IMR-90 (cell line): Measurements from ENCODE around the gene ZNF579. TPM values are rescaled to one million over a fixed set of nuclear protein-coding genes. Genes with fewer than 3 reads are reported as not detected.

ENCODE experiments used
- ATAC-seq: fragments of 200-7000 bp; cut with Tn5 transposase; 2 replicates; pipeline ENCODE4 v1.9.1; 2020; ENCODE audit warnings: low read depth, mild to moderate bottlenecking, moderate library complexity
- BruUV-seq: library from RNA; stranded (reverse); fragments of 400-500 nt; replicated peaks from 2 replicates; lab custom pipeline; 2021; lab: Mats Ljungman, UMichigan
- CTCF ChIA-PET: fragments of 300-600 bp; formaldehyde crosslinking; extraction: SDS; loops from one replicate; lab custom pipeline; 2021; ENCODE audit warnings: antibody characterized with exemption; lab: Yijun Ruan, JAX
- POLR2A ChIA-PET: fragments of 300-600 bp; sonication (Branson Sonifier 250); formaldehyde crosslinking; loops from one replicate; lab custom pipeline; 2022; ENCODE audit warnings: antibody characterized with exemption; ENCODE audit not compliant: unreplicated experiment; lab: Charles Lee
- DNase-seq: peaks from one replicate; pipeline ENCODE4 v3.0.0; 2013
- H2AFZ ChIP-seq: replicated peaks from 2 replicates; pipeline ENCODE3; 2013; ENCODE audit warnings: low read length, mild to moderate bottlenecking; ENCODE audit not compliant: poor library complexity
- H2AK5ac ChIP-seq: 2 replicates; pipeline ENCODE4 v1.6.1; 2013; ENCODE audit warnings: low read depth, low read length, inconsistent platforms
- H2AK9ac ChIP-seq: replicated peaks from 2 replicates; pipeline ENCODE3; 2013; ENCODE audit warnings: mild to moderate bottlenecking, low read depth, low read length, moderate library complexity; ENCODE audit not compliant: poor library complexity
- H2BK120ac ChIP-seq: 2 replicates; pipeline ENCODE4 v1.6.1; 2013; ENCODE audit warnings: low read depth, low read length, inconsistent platforms
- H2BK15ac ChIP-seq: 3 replicates; pipeline ENCODE4 v1.6.1; 2013; ENCODE audit warnings: low read depth, low read length, inconsistent platforms
- H2BK20ac ChIP-seq: 2 replicates; pipeline ENCODE4 v1.6.1; 2013; ENCODE audit warnings: low read depth, mild to moderate bottlenecking, inconsistent platforms, low read length, moderate library complexity
- H2BK5ac ChIP-seq: 2 replicates; pipeline ENCODE4 v1.6.1; 2013; ENCODE audit warnings: mild to moderate bottlenecking, low read depth, low read length, inconsistent platforms; ENCODE audit not compliant: poor library complexity, severe bottlenecking
- H3K14ac ChIP-seq: replicated peaks from 2 replicates; pipeline ENCODE4 v1.6.1; 2013; ENCODE audit warnings: low read depth, low read length, inconsistent platforms
- H3K18ac ChIP-seq: 2 replicates; pipeline ENCODE4 v1.6.1; 2013; ENCODE audit warnings: low read depth, low read length, control low read depth
- H3K23ac ChIP-seq: 2 replicates; pipeline ENCODE4 v1.6.1; 2013; ENCODE audit warnings: low read depth, low read length, inconsistent platforms
- H3K27ac ChIP-seq: 2 replicates; pipeline ENCODE4 v1.5.1; 2013; ENCODE audit warnings: mild to moderate bottlenecking, control low read depth, low read length; ENCODE audit not compliant: insufficient read depth
- H3K27me3 ChIP-seq: 2 replicates; pipeline ENCODE4 v1.6.1; 2013; ENCODE audit warnings: low read length; ENCODE audit not compliant: control insufficient read depth, insufficient read depth
- H3K36me3 ChIP-seq: 2 replicates; pipeline ENCODE4 v1.6.1; 2013; ENCODE audit warnings: low read length, mixed read lengths; ENCODE audit not compliant: control insufficient read depth, insufficient read depth
- H3K4ac ChIP-seq: 2 replicates; pipeline ENCODE4 v1.6.1; 2013; ENCODE audit warnings: low read depth, low read length, inconsistent platforms
- H3K4me1 ChIP-seq: 2 replicates; pipeline ENCODE4 v1.6.1; 2013; ENCODE audit warnings: low read length, mixed read lengths; ENCODE audit not compliant: control insufficient read depth, insufficient read depth
- H3K4me2 ChIP-seq: 2 replicates; pipeline ENCODE4 v1.6.1; 2013; ENCODE audit warnings: low read depth, mild to moderate bottlenecking, control low read depth, low read length, moderate library complexity
- H3K4me3 ChIP-seq: 2 replicates; pipeline ENCODE4 v1.5.1; 2013; ENCODE audit warnings: low read depth, mild to moderate bottlenecking, control low read depth, low read length, moderate library complexity; ENCODE audit not compliant: insufficient read depth
- H3K56ac ChIP-seq: 2 replicates; pipeline ENCODE4 v1.6.1; 2013; ENCODE audit warnings: low read length, inconsistent platforms; ENCODE audit not compliant: insufficient read depth; ENCODE audit errors: extremely low read depth
- H3K79me1 ChIP-seq, 2 experiments: 2 replicates each; pipeline ENCODE4 v1.6.1; 2013; ENCODE audit warnings: low read length in 2 of 2, inconsistent platforms in 1 of 2, low read depth in 1 of 2
- H3K9ac ChIP-seq: 2 replicates; pipeline ENCODE4 v1.6.1; 2013; ENCODE audit warnings: low read depth, low read length, control low read depth
- H3K9me1 ChIP-seq: 2 replicates; pipeline ENCODE4 v1.6.1; 2013; ENCODE audit warnings: low read length, inconsistent platforms; ENCODE audit not compliant: insufficient read depth
- H3K9me3 ChIP-seq: 2 replicates; pipeline ENCODE4 v1.6.1; 2013; ENCODE audit warnings: low read length; ENCODE audit not compliant: control insufficient read depth, insufficient read depth
- H4K20me1 ChIP-seq: 2 replicates; pipeline ENCODE4 v1.6.1; 2013; ENCODE audit warnings: low read length, inconsistent platforms; ENCODE audit not compliant: insufficient read depth
- H4K5ac ChIP-seq: 2 replicates; pipeline ENCODE4 v1.6.1; 2013; ENCODE audit warnings: mild to moderate bottlenecking, low read depth, low read length, control low read depth
- H4K8ac ChIP-seq, 2 experiments: 2 replicates each; pipeline ENCODE4 v1.6.1; 2013; ENCODE audit warnings: low read depth in 2 of 2, low read length in 2 of 2, control low read depth in 1 of 2, inconsistent platforms in 1 of 2
- H4K91ac ChIP-seq: 2 replicates; pipeline ENCODE4 v1.6.1; 2013; ENCODE audit warnings: low read depth, low read length, inconsistent platforms; ENCODE audit not compliant: insufficient read depth
- BHLHE40 ChIP-seq: fragments of 150-350 bp; IDR thresholded peaks from 2 replicates; pipeline ENCODE4 v1.6.1; 2016; ENCODE audit warnings: mild to moderate bottlenecking, low read depth, low read length
- CEBPB ChIP-seq: IDR thresholded peaks from 2 replicates; pipeline ENCODE4 v1.6.1; 2012; ENCODE audit warnings: low read depth, low read length, improper control_type of control experiment
- CHD1 ChIP-seq: IDR thresholded peaks from 2 replicates; pipeline ENCODE4 v1.6.1; 2012; ENCODE audit warnings: low read depth, low read length, improper control_type of control experiment
- CTCF ChIP-seq: conservative IDR thresholded peaks from 2 replicates; pipeline ENCODE4 v1.5.1; 2012; ENCODE audit warnings: mild to moderate bottlenecking, low read depth, low read length, improper control_type of control experiment
- ELK1 ChIP-seq: fragments of 150-350 bp; IDR thresholded peaks from 2 replicates; pipeline ENCODE4 v1.6.1; 2016; ENCODE audit warnings: low read depth, mild to moderate bottlenecking, low read length, moderate library complexity, borderline replicate concordance
- FOS ChIP-seq: fragments of 150-350 bp; IDR thresholded peaks from 2 replicates; pipeline ENCODE4 v1.6.1; 2016; ENCODE audit warnings: low read depth, low read length
- MAFK ChIP-seq: IDR thresholded peaks from 2 replicates; pipeline ENCODE4 v1.6.1; 2012; ENCODE audit warnings: low read depth, low read length, improper control_type of control experiment
- MAZ ChIP-seq: IDR thresholded peaks from 2 replicates; pipeline ENCODE4 v1.6.1; 2012; ENCODE audit warnings: low read depth, mild to moderate bottlenecking, low read length, improper control_type of control experiment, moderate library complexity, borderline replicate concordance
- MXI1 ChIP-seq: IDR thresholded peaks from 2 replicates; pipeline ENCODE4 v1.6.1; 2012; ENCODE audit warnings: low read depth, mild to moderate bottlenecking, low read length, moderate library complexity, borderline replicate concordance
- NFE2L2 ChIP-seq: fragments of 150-350 bp; IDR thresholded peaks from 2 replicates; pipeline ENCODE4 v1.6.1; 2016; ENCODE audit warnings: low read depth, mild to moderate bottlenecking, low read length
- POLR2A ChIP-seq: IDR thresholded peaks from 2 replicates; pipeline ENCODE4 v1.6.1; 2012; ENCODE audit warnings: mild to moderate bottlenecking, low read depth, low read length
- RAD21 ChIP-seq: IDR thresholded peaks from 2 replicates; pipeline ENCODE4 v1.6.1; 2012; ENCODE audit warnings: low read length, improper control_type of control experiment
- RCOR1 ChIP-seq: IDR thresholded peaks from 2 replicates; pipeline ENCODE4 v1.6.1; 2012; ENCODE audit warnings: mild to moderate bottlenecking, low read length, improper control_type of control experiment; ENCODE audit not compliant: insufficient replicate concordance
- RFX5 ChIP-seq: IDR thresholded peaks from 2 replicates; pipeline ENCODE4 v1.8.0; 2012; ENCODE audit warnings: low read depth, mild to moderate bottlenecking, low read length, moderate library complexity
- SMC3 ChIP-seq: fragments of 150-350 bp; IDR thresholded peaks from 2 replicates; pipeline ENCODE4 v1.6.1; 2016; ENCODE audit warnings: low read depth, mild to moderate bottlenecking, antibody characterized with exemption, low read length, moderate library complexity
- USF2 ChIP-seq: fragments of 150-350 bp; IDR thresholded peaks from 2 replicates; pipeline ENCODE4 v1.6.1; 2017; ENCODE audit warnings: mild to moderate bottlenecking, antibody characterized with exemption, low read length, low read depth
- WGBS, 2 experiments: methylation state at CpG; one replicate each; pipeline versions ENCODE4 v1.1.5 to v1.1.7; 2013; ENCODE audit warnings: missing lambda C conversion rate in 2 of 2; ENCODE audit not compliant: insufficient read length in 1 of 2; ENCODE audit errors: extremely low coverage in 2 of 2; 5-methylcytosine and 5-hydroxymethylcytosine counted together
- dilution Hi-C: fragments of 300-500 bp; cut with HindIII; formaldehyde crosslinking; loops from one replicate; pipeline ENCODE4 v1.14.3; 2018; ENCODE audit warnings: low sequenced_read_pairs; ENCODE audit not compliant: unreplicated experiment
- in situ Hi-C: fragments of 300-500 bp; cut with MboI; formaldehyde crosslinking; loops from 3 replicates; pipeline ENCODE4 v1.14.3; 2019; ENCODE audit warnings: low sequenced_read_pairs, inconsistent platforms, mixed read lengths
- intact Hi-C: fragments of 100-400 bp; cut with micrococcal nuclease; formaldehyde crosslinking; loops from 2 replicates; pipeline ENCODE4 v1.10.0; 2022
- polyA plus RNA-seq, 3 experiments: library from polyadenylated mRNA; depleted of rRNA; stranded (reverse); fragments of >200 nt; gene quantifications; 2 replicates each; pipeline ENCODE4 v1.2.3, GENCODE V29; 2012; ENCODE audit warnings: low replicate concordance in 1 of 3
- total RNA-seq: library from RNA; depleted of rRNA; stranded (reverse); fragments of >200 nt; gene quantifications from 2 replicates; pipeline ENCODE4 v1.2.3, GENCODE V29; 2012

ZNF579 gene
- total and polyA plus RNA-seq, 2 of the 4 experiments (the other 2 are of a cell fraction): 0.54 to 9.0 TPM

- Histone ChIP-seq H2AK5ac (no peak overlapping the region), H3K27me3 (no peaks in the 10 kb centered on the region), H4K20me1 (no peaks in the 10 kb centered on the region), H3K14ac (no peak overlapping the region), H3K9me3 (no peaks in the 10 kb centered on the region), H2AFZ (no peak overlapping the region), H3K4me1 (peaks cover 10% of the 10 kb centered on the region), H4K8ac (no peak overlapping the region), H3K79me1 (no peaks in the 10 kb centered on the region; a peak in 1 of 4 replicates), H2BK15ac (no peak overlapping the region), H2BK5ac (no peak overlapping the region), H3K9ac (no peak overlapping the region), H3K23ac (no peak overlapping the region), H2BK120ac (no peak overlapping the region), H3K4me2 (no peak overlapping the region), H2BK20ac (no peak overlapping the region), H3K4me3 (no peak overlapping the region), H3K56ac (no peak overlapping the region), H3K18ac (no peak overlapping the region), H3K27ac (no peak overlapping the region), H3K36me3 (peaks cover 19% of the 10 kb centered on the region), H4K91ac (no peak overlapping the region), H3K4ac (no peak overlapping the region), H4K5ac (no peak overlapping the region), H3K9me1 (peaks cover 3% of the 10 kb centered on the region), H2AK9ac (no peak overlapping the region)
- no TSS peak for BruUV-seq
- ChIA-PET CTCF (no interaction called here), POLR2A (no interaction called here)
- DNase-seq (no peak), ATAC-seq (no peak)
- in situ Hi-C loops: no loop called here
- 96% methylated on average over 4 of the region's 8 CpGs; no CpG with 5 or more reads in 1 of the 2 experiments for WGBS, 2 experiments
- intact Hi-C loops: no loop called here
- dilution Hi-C loops: no loop called here
- TF ChIP-seq POLR2A (no peak), RCOR1 (no peak), RFX5 (no peak), CHD1 (no peak), CEBPB (no peak), SMC3 (no peak), ELK1 (no peak), NFE2L2 (no peak), CTCF (no peak), RAD21 (no peak), MAFK (no peak), USF2 (no peak), MXI1 (no peak), MAZ (no peak), FOS (no peak), BHLHE40 (no peak)
Observed at GRCh38 chr19:55588738-55589137, 8.1 kb upstream of the ZNF579 start.
